Smooth muscle cell of trachea (primary cell): ENCODE measurements around the gene AMIGO3. TPM values are rescaled to one million over a fixed set of nuclear protein-coding genes. Genes with fewer than 3 reads are reported as not detected.

Experiments
- total RNA-seq: library from RNA; depleted of rRNA; stranded (reverse); fragments of >200 nt; gene quantifications from 2 replicates; pipeline ENCODE4 v1.2.1, GENCODE V29; 2014

AMIGO3 gene
- total RNA-seq: 0.29 and 1.8 TPM in 2 replicates

GRCh38 chr3:49719214-49719884, at the start of gene AMIGO3:
TSS of gene AMIGO3 (minus strand) at chr3:49719684. CDS start at chr3:49719465, 219 bp downstream.

GRCh38 chr3:49723628-49724551, 4.4 kb upstream of the AMIGO3 start, which contains the start of gene GMPPB:
TSS of gene GMPPB (minus strand) at chr3:49723951. CDS start at chr3:49723726, 225 bp downstream.

GRCh38 chr3:49689046-49689907, 30.2 kb downstream of the AMIGO3 start, which contains the start of the genes MST1 and RNF123:
TSS of gene MST1 (minus strand) at chr3:49689474. CDS start at chr3:49688691, 783 bp downstream.
TSS of gene RNF123 (plus strand) at chr3:49689557. CDS start at chr3:49691166, 1,609 bp downstream.

GRCh38 chr3:49673715-49674496, 45.6 kb downstream of the AMIGO3 start, which contains the start of gene APEH:
TSS of gene APEH (plus strand) at chr3:49674351. CDS start at chr3:49674402, 51 bp downstream.

Other genes with a start within 250 kb of the AMIGO3 start
- 41.3 and 53.8 TPM in 2 replicates for gene DAG1, start 249.4 kb downstream of the AMIGO3 start, total RNA-seq
- under 0.01 and 0.17 TPM in 2 replicates for gene BSN, start 165.2 kb downstream of the AMIGO3 start, total RNA-seq
- 134 and 165 TPM in 2 replicates for gene APEH, start 45.3 kb downstream of the AMIGO3 start, total RNA-seq
- gene MST1, start 30.2 kb downstream of the AMIGO3 start, total RNA-seq: 6.5 and 10.4 TPM in 2 replicates
- 26.2 and 35.1 TPM in 2 replicates for gene RNF123, start 30.1 kb downstream of the AMIGO3 start, total RNA-seq
- gene GMPPB, start 4.3 kb upstream of the AMIGO3 start, total RNA-seq: 22.0 and 30.5 TPM in 2 replicates
- gene IP6K1, start 66.9 kb upstream of the AMIGO3 start, total RNA-seq: 31.4 and 46.3 TPM in 2 replicates
- gene CDHR4, start 80.2 kb upstream of the AMIGO3 start, total RNA-seq: 0.33 TPM in 1 of 2 replicates, not detected in the other
- 9.3 and 10.5 TPM in 2 replicates for gene INKA1, start 83.6 kb upstream of the AMIGO3 start, total RNA-seq
- 46.7 and 92.1 TPM in 2 replicates for gene UBA7, start 94.3 kb upstream of the AMIGO3 start, total RNA-seq
- 1.2 and 4.4 TPM in 2 replicates for gene TRAIP, start 136.9 kb upstream of the AMIGO3 start, total RNA-seq
- not detected in 2 replicates for gene CAMKV, start 150.2 kb upstream of the AMIGO3 start, total RNA-seq
- gene MST1R, start 184.2 kb upstream of the AMIGO3 start, total RNA-seq: 1.7 and 1.9 TPM in 2 replicates
- gene MON1A, start 210.1 kb upstream of the AMIGO3 start, total RNA-seq: 14.1 and 19.2 TPM in 2 replicates
- gene RBM6, start 220.5 kb upstream of the AMIGO3 start, total RNA-seq: 38.2 and 64.1 TPM in 2 replicates